Memory B cell (primary cell): ENCODE measurements around the gene RHBDL3.

Experiments
- ATAC-seq: fragments of 150-1000 bp; cut with Tn5 transposase; 2 replicates; pipeline ENCODE4 v1.10.0; 2021; ENCODE audit warnings: low read depth, mild to moderate bottlenecking, moderate library complexity
- DNase-seq, 2 donors: peaks; one replicate each; pipeline ENCODE4 v3.0.0; 2022; ENCODE audit warnings: low spot score in 2 of 2
- H3K27ac Mint-ChIP-seq: one replicate; pipeline ENCODE4 v1.8.0; 2022; ENCODE audit warnings: mild to moderate bottlenecking, moderate library complexity, mixed read lengths
- H3K27me3 Mint-ChIP-seq: one replicate; pipeline ENCODE4 v1.8.0; 2022; ENCODE audit warnings: mixed read lengths
- H3K36me3 Mint-ChIP-seq: one replicate; pipeline ENCODE4 v1.8.0; 2022; ENCODE audit warnings: mild to moderate bottlenecking, mixed read lengths
- H3K4me1 Mint-ChIP-seq: one replicate; pipeline ENCODE4 v1.8.0; 2022; ENCODE audit warnings: mixed read lengths
- H3K4me3 Mint-ChIP-seq: one replicate; pipeline ENCODE4 v1.8.0; 2022; ENCODE audit warnings: mild to moderate bottlenecking, moderate library complexity, mixed read lengths
- H3K9me3 Mint-ChIP-seq: one replicate; pipeline ENCODE4 v1.8.0; 2022; ENCODE audit warnings: mixed read lengths

Gene RHBDL3, protein sequence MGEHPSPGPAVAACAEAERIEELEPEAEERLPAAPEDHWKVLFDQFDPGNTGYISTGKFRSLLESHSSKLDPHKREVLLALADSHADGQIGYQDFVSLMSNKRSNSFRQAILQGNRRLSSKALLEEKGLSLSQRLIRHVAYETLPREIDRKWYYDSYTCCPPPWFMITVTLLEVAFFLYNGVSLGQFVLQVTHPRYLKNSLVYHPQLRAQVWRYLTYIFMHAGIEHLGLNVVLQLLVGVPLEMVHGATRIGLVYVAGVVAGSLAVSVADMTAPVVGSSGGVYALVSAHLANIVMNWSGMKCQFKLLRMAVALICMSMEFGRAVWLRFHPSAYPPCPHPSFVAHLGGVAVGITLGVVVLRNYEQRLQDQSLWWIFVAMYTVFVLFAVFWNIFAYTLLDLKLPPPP

DNA sequence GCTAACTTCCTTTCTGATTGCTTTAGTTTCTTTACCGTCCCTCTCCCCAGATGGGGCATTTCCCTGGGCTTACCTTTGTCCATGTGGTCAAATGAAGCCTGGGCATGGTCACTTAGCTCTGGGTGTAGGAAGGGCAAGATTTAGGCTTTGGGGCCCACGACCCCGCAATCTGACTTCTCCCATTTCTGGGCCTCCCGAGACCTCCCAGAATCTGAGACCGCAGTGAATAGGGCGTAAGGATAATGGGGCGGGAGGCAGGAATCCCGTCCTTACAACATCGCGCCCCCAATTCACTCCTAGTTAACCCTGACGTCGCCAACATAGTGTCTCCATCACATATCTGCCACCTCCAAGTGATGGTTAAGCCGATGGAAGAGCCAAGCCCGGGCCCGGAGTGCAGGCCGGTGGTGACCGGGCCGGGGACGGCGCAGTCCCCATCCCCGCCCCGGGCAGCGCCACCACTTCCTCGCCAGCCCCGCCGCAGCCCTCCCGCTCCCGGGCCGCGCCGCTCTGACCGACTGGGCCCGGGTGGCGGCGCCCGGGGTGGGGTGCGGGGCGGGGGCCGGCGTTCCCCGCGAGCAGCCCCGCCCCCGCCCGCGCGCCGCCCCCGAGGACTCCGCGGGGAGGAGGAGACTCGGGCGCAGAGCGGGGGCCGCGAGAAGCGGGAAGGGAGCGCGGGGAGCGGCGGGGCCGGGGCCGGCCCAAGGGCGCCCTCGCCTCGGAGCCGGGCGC lies at the start of gene RHBDL3:
RHBDL3 (plus strand) TSS at position 641 of the 732 bp plus-strand sequence. CDS start 358 bp downstream, outside the sequence.
- Mint-ChIP-seq H3K9me3 (no peaks in the 10 kb centered on the region), H3K27me3 (peaks cover 38% of the 10 kb centered on the region), H3K27ac (no peak within 1 kb of the TSS), H3K4me3 (peak within 1 kb of the TSS; percentile 81), H3K4me1 (peaks cover 15% of the 10 kb centered on the region), H3K36me3 (no peaks in the 10 kb centered on the region)
- ATAC-seq (peak; percentile 45), DNase-seq (peak in 1 of 2 donors; percentile 26)

DNA sequence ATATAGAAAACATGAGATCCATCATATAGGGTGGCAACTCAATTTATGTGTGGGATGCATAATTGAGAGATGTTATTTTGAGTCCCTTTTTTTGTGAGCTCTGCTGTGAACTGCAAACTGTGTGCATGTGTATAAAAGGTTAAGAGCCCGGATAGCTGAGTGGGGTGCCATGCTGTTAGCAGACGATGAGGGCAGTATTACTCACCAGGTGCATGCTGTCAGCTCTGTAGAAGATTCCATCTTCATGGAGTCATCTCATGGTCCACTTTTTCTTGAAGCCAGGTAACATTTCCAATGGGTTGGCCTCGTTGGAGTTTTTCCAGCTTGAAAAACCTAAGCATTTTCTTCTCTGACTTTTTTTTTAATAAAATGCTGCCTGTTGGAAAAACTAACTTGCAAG lies 43.0 kb upstream of the RHBDL3 start:
- ATAC-seq (no peak), DNase-seq (no peak)
- Mint-ChIP-seq H3K4me3 (no peak overlapping the region), H3K27ac (no peak overlapping the region), H3K27me3 (no peaks in the 10 kb centered on the region), H3K9me3 (no peaks in the 10 kb centered on the region), H3K4me1 (peaks cover 2% of the 10 kb centered on the region), H3K36me3 (peaks cover 3% of the 10 kb centered on the region)

DNA sequence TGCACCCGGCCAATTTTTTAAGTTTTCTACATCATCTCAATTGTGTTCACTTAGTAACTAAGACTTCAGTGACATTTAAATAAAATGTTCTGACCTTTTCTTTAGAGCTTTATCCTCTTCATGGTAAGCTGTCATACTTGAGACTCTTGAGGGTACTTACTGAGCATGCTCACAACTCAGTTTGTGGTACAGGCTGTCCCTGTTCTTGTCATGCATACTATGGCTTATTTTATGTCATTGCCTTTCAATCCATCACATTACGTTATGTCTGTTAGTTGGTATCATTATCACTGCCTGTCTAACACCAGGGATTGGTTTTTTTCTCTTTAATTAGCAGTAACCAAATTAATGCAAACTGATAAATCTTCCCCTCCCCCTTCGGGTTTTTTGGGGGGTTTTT lies 41.9 kb upstream of the RHBDL3 start:
- Mint-ChIP-seq H3K36me3 (peaks cover 6% of the 10 kb centered on the region), H3K4me3 (no peak overlapping the region), H3K4me1 (peaks cover 2% of the 10 kb centered on the region), H3K27ac (no peak overlapping the region), H3K27me3 (no peaks in the 10 kb centered on the region), H3K9me3 (no peaks in the 10 kb centered on the region)
- ATAC-seq: no peak
- no peak for DNase-seq

DNA sequence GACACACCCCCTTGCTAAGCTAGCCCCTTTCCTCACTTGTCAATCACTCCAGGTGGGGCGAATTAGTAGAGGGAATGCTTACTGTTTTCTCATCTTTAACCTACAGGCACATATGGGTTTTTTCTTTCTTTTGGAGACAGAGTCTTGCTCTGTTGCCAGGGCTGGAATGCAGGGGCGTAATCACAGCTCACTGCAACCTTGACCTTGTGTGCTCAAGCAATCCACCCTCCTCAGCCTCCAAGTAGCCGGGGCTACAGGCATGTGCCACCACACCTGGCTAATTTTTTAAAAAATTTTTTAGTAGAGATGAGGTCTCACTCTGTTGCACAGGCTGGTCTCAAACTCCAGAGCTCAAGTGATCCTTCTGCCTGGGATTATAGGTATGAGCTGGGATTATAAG lies 38.7 kb upstream of the RHBDL3 start:
- no peaks in the 10 kb centered on the region for H3K27me3 Mint-ChIP-seq
- no peak for ATAC-seq
- no peak overlapping the region for H3K4me3 Mint-ChIP-seq
- H3K9me3 Mint-ChIP-seq: no peaks in the 10 kb centered on the region
- DNase-seq: no peak
- H3K36me3 Mint-ChIP-seq: peaks cover 8% of the 10 kb centered on the region
- no peak overlapping the region for H3K27ac Mint-ChIP-seq
- no peaks in the 10 kb centered on the region for H3K4me1 Mint-ChIP-seq

DNA sequence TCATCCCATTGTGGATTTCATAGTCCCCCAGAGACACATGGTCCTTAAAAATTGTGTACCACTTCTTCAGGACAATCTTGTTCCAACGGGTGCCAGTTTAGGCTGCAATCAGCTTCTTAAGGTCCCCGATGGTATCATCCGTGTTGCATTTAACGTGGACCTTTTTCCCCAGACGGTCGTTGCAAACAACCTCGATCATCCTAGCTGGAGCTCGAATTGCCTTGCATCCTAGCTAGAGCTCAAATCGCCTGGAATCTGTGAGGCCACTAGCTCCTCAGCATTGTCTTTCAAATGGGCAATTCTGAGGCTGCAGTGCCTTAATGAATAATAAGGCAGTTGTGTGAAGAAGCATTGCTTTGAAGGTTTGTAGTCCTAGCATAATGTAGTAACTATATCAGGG lies 37.7 kb upstream of the RHBDL3 start:
- no peak overlapping the region for H3K4me3 Mint-ChIP-seq
- H3K36me3 Mint-ChIP-seq: peaks cover 7% of the 10 kb centered on the region

DNA sequence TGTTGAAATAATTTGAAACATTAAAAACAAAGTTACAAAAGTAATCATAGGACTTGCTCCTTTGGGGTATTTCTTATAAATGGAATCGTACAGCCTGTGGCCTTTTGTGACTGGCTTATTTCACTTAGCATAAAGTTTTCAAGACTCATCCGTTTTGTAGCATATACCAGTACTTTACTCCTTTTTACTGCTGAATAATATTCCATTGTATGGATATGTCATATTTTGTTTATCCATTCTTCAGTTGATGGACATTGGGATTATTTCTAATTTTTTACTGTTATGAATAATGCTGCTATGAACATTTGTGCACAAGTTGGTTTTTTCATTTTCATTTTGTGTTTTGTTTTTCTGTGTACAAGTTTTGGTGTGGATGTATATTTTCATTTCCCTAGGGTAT lies 30.0 kb upstream of the RHBDL3 start:
- Mint-ChIP-seq H3K4me1 (no peaks in the 10 kb centered on the region), H3K4me3 (no peak overlapping the region), H3K27ac (no peak overlapping the region), H3K27me3 (no peaks in the 10 kb centered on the region), H3K9me3 (no peaks in the 10 kb centered on the region), H3K36me3 (peaks cover 2% of the 10 kb centered on the region)
- ATAC-seq: no peak
- DNase-seq: no peak

More for the DNA sequence above, 37.7 kb upstream of the RHBDL3 start:
- H3K27me3 Mint-ChIP-seq: no peaks in the 10 kb centered on the region
- ATAC-seq: no peak
- no peak overlapping the region for H3K27ac Mint-ChIP-seq
- H3K4me1 Mint-ChIP-seq: no peaks in the 10 kb centered on the region
- no peaks in the 10 kb centered on the region for H3K9me3 Mint-ChIP-seq
- no peak for DNase-seq

DNA sequence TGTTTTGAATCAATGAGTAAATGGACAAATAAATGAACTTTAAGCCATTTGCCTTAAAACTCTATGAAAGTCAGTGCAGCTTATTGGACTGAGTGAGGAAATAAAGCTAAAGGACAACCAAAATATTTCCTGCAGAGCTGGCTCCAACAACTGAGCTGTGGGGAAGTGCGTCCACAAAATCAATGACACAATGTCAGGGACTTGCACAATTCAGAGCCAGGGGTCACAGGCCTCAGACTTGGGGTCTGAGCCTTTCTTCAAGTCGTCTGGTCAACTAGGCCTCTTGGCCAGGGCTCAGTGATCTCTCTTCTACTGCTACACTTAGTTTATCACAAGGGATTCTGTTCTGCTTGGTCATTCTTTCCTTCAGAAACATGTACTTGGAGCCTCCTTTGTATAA lies 26.2 kb upstream of the RHBDL3 start:
- Mint-ChIP-seq H3K27me3 (no peaks in the 10 kb centered on the region), H3K36me3 (peaks cover 2% of the 10 kb centered on the region), H3K27ac (no peak overlapping the region), H3K4me3 (no peak overlapping the region), H3K4me1 (no peaks in the 10 kb centered on the region), H3K9me3 (no peaks in the 10 kb centered on the region)
- no peak for ATAC-seq
- DNase-seq: no peak

DNA sequence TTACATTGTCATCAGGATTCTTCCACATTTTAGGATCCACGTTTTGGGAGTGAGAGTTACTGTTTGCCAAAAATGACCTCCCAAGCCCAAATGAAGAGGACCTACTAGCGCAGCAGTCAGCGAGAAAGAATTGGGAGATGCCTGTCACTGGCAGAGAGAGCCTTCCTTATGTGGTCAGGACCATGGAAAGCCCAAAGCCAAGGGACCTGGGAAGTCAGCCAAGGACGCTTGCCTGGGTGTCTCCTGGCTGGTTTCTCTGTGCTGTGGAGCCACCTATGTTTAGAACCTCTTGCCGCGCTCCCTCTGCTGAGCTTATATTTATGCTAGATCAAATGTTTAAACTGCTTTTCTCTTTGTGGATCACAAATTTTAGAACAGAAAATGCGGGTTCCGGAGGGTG lies 24.9 kb upstream of the RHBDL3 start:
- no peaks in the 10 kb centered on the region for H3K9me3 Mint-ChIP-seq
- no peaks in the 10 kb centered on the region for H3K27me3 Mint-ChIP-seq
- no peak overlapping the region for H3K4me3 Mint-ChIP-seq
- ATAC-seq: no peak
- H3K4me1 Mint-ChIP-seq: no peaks in the 10 kb centered on the region
- H3K36me3 Mint-ChIP-seq: peaks cover 2% of the 10 kb centered on the region
- no peak for DNase-seq
- H3K27ac Mint-ChIP-seq: no peak overlapping the region

DNA sequence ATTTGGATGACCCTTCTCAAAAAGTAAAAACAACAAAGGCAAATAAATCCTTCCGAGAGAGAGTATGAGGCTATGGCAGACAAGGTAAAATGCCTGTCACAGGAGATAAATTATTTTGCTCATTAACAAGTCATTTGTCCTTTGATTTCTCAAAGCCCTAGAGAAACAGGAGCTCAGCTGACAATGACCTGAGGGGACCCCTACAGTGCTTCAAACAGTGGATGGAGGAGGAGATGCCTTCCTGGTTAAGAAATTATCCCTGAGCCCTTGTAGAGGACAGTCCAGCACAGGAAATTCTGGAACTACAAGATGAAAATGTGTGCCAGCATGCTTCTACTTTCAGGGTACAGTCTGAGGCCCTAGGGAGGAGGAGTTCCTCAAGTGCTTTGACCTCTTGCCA lies 24.0 kb upstream of the RHBDL3 start:
- H3K27ac Mint-ChIP-seq: no peak overlapping the region
- DNase-seq: no peak
- ATAC-seq: no peak
- H3K9me3 Mint-ChIP-seq: no peaks in the 10 kb centered on the region
- no peaks in the 10 kb centered on the region for H3K27me3 Mint-ChIP-seq
- peaks cover 2% of the 10 kb centered on the region for H3K36me3 Mint-ChIP-seq
- no peak overlapping the region for H3K4me3 Mint-ChIP-seq
- no peaks in the 10 kb centered on the region for H3K4me1 Mint-ChIP-seq

DNA sequence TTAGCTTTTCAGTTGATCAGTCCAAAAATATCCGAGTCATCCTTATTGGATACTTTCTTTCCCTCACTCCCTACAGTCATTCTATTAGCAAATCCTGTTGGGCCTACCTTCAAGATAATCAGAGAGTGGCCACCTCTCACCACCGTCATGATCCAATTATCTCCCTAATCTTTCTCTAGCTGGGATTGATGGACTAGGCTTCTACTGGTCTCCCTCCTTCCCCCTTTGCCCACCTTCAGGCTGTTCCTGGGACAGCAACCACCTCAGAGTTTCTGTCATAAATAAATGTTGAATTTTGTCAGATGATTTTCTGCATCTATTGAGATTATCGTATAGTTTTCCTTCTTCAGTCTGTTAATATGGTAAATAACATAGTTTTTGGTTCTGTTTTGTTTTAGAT lies 16.2 kb upstream of the RHBDL3 start:
- Mint-ChIP-seq H3K9me3 (no peaks in the 10 kb centered on the region), H3K27ac (no peak overlapping the region)

DNA sequence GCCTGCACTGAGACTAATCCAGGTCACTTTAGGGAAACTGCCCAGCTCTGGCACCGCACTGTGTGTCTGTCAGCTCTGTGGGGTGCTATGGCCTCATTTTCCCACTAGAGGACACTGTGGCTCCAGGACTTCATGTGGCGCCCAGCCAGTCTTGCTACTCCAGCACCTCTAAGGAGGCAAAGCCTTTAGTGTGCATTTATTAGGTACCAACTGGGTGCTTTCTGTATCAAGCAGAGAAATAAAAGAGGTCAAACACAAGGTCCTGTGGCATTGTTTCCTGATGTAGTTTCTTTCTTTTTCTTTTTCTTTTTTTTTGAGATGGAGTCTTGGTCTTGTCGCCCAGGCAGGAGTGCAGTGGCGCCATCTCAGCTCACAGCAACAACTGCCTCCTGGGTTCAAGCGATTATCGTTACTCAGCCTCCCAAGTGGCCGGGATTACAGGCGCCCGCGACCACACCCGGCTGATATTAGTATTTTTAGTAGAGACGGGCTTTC lies 12.5 kb upstream of the RHBDL3 start:
- ATAC-seq (peak; percentile 86), DNase-seq (peak; percentile 49 to 64)
- H3K4me1 Mint-ChIP-seq: no peaks in the 10 kb centered on the region
- peaks cover 1% of the 10 kb centered on the region for H3K36me3 Mint-ChIP-seq
- H3K27me3 Mint-ChIP-seq: peaks cover 8% of the 10 kb centered on the region
- no peak overlapping the region for H3K4me3 Mint-ChIP-seq
- H3K27ac Mint-ChIP-seq: no peak overlapping the region
- no peaks in the 10 kb centered on the region for H3K9me3 Mint-ChIP-seq

More for the DNA sequence above, 16.2 kb upstream of the RHBDL3 start:
- peaks cover 1% of the 10 kb centered on the region for H3K36me3 Mint-ChIP-seq
- H3K4me3 Mint-ChIP-seq: no peak overlapping the region
- H3K4me1 Mint-ChIP-seq: no peaks in the 10 kb centered on the region
- DNase-seq: no peak
- H3K27me3 Mint-ChIP-seq: no peaks in the 10 kb centered on the region
- no peak for ATAC-seq

DNA sequence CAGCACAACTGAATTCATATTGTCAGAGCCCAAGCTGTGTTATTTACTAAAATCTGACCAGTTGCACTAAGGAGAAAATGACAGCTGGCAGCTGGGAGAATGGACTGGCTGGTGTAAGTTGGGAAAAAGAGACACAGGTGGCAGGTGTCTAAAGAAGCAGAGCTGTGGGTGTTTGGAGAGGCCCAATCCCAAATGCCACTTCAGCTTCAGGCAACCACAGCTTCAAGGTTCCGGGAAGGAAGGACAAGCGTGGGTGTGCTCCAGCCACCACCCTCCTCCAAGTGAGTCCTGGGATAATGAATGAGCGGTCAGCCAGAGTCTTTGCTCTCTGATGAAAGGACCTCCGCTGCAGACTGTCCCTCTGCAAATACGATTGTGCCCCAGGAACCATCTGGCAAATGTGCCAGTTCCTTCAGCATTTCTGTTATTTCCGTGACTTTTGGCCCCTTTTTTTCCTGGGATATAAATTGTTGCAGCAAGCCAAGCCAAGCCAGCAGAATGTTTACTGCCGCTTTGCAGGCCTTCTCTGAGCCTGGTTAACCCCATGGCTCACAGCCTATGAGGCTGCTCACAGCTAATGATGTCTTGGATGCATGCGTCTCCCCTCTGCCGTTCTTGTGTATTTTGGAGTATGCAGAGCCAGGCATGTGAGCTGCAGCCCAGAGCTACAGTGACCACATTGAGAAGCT lies 9.5 kb upstream of the RHBDL3 start:
- Mint-ChIP-seq H3K9me3 (no peaks in the 10 kb centered on the region), H3K27me3 (peaks cover 18% of the 10 kb centered on the region), H3K27ac (no peak overlapping the region), H3K36me3 (peaks cover 1% of the 10 kb centered on the region), H3K4me1 (no peaks in the 10 kb centered on the region), H3K4me3 (no peak overlapping the region)
- DNase-seq (no peak), ATAC-seq (no peak)

DNA sequence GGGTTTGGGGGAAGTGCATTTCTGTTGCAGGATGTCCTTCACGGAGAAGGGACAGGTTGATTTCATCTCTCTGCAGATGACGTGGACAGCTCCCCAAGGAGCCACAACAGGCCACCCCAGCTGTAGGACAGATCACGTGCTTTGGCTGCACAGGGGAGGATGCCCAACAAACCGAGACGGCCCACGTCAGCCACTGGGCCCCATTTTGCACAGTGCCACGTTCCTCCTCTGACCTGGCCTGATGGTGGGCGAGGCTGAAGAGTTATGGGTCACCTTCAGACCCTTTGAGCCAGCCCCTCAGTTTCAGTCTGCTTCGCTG lies 9.0 kb upstream of the RHBDL3 start:
- Mint-ChIP-seq H3K4me3 (no peak overlapping the region), H3K9me3 (no peaks in the 10 kb centered on the region), H3K4me1 (no peaks in the 10 kb centered on the region), H3K36me3 (peaks cover 1% of the 10 kb centered on the region), H3K27ac (no peak overlapping the region), H3K27me3 (peaks cover 18% of the 10 kb centered on the region)
- DNase-seq: no peak
- ATAC-seq: peak; percentile 56
